ENCODE results near the gene RUFY1.
A peak's percentile ranks its signal among the peaks of the same experiment; 100 is the strongest.

DNA sequence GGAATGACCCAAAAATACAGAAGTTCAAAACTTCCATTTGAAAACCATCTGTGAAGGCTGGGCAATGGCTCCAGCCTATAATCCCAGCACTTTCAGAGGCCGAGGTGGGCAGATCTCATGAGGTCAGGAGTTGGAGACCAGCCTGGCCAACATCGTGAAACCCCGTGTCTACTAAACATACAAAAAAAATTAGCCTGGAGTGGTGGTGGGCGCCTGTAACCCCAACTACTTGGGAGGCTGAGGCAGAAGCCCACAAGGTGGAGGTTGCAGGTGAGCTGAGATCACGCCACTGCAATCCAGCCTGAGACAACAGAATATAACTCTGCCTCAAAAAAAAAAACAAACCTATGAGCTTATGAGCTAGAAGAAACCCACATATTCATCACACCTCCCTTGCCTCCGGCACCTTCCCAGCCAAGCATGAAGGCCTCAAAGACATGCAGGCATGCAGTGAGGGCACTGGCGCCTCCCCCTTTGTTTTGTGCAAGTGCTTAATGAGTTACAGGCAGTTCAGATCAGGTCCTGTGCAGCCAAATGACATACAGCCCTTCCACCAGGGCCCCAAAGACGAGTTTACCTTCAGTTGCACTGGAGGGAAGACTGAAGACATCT lies 63.2 kb downstream of the RUFY1 start:
- peak in 2 of 3 donors; percentile 32 to 53 for TF ChIP-seq POLR2AphosphoS5 (IDR thresholded peaks at IDR 0.05)
- TF ChIP-seq, protein P1, sequence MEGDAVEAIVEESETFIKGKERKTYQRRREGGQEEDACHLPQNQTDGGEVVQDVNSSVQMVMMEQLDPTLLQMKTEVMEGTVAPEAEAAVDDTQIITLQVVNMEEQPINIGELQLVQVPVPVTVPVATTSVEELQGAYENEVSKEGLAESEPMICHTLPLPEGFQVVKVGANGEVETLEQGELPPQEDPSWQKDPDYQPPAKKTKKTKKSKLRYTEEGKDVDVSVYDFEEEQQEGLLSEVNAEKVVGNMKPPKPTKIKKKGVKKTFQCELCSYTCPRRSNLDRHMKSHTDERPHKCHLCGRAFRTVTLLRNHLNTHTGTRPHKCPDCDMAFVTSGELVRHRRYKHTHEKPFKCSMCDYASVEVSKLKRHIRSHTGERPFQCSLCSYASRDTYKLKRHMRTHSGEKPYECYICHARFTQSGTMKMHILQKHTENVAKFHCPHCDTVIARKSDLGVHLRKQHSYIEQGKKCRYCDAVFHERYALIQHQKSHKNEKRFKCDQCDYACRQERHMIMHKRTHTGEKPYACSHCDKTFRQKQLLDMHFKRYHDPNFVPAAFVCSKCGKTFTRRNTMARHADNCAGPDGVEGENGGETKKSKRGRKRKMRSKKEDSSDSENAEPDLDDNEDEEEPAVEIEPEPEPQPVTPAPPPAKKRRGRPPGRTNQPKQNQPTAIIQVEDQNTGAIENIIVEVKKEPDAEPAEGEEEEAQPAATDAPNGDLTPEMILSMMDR (IDR thresholded peaks at IDR 0.05), result no peak

All from transverse colon (tissue), 4 donors.